ENCODE data around the gene TIMM10B. TPM values are rescaled to one million over a fixed set of nuclear protein-coding genes. Genes with fewer than 3 reads are reported as not detected.
A peak's percentile ranks its signal among the peaks of the same experiment; 100 is the strongest.

TIMM10B gene
- total RNA-seq, 1 donor, result 49.7 TPM

GRCh38 chr11:6455070-6455469, 26.2 kb upstream of the TIMM10B start:
- no peak overlapping the region for H3K4me3 ChIP-seq (ENCODE audit: low read depth, low read length)
- TF ChIP-seq CTCF (IDR thresholded peaks at IDR 0.05; ENCODE audit: insufficient read depth, low read depth, low read length), result no peak
- no peak for DNase-seq (ENCODE audit: low read depth)

- no peak for DNase-seq (ENCODE audit: low read depth)
Measured at GRCh38 chr11:6456361-6457073, 24.8 kb upstream of the TIMM10B start.

GRCh38 chr11:6457581-6458320, 23.6 kb upstream of the TIMM10B start:
- TF ChIP-seq CTCF (IDR thresholded peaks at IDR 0.05; ENCODE audit: insufficient read depth, low read depth, low read length), result no peak
- no peak for DNase-seq (ENCODE audit: low read depth)
- H3K4me3 ChIP-seq (ENCODE audit: low read depth, low read length), result no peak overlapping the region

More at GRCh38 chr11:6456361-6457073, 24.8 kb upstream of the TIMM10B start:
- TF ChIP-seq CTCF (IDR thresholded peaks at IDR 0.05; ENCODE audit: insufficient read depth, low read depth, low read length), result no peak
- no peak overlapping the region for H3K4me3 ChIP-seq (ENCODE audit: low read depth, low read length)

- TF ChIP-seq CTCF (IDR thresholded peaks at IDR 0.05; ENCODE audit: insufficient read depth, low read depth, low read length), result no peak
- H3K4me3 ChIP-seq (ENCODE audit: low read depth, low read length), result no peak overlapping the region
- DNase-seq (ENCODE audit: low read depth), result no peak
Measured at GRCh38 chr11:6458352-6459098, 22.8 kb upstream of the TIMM10B start.

- no peak overlapping the region for H3K4me3 ChIP-seq (ENCODE audit: low read depth, low read length)
- no peak for TF ChIP-seq CTCF (IDR thresholded peaks at IDR 0.05; ENCODE audit: insufficient read depth, low read depth, low read length)
- DNase-seq (ENCODE audit: low read depth), result no peak
Measured at GRCh38 chr11:6459099-6459450, 22.2 kb upstream of the TIMM10B start.

- TF ChIP-seq CTCF (IDR thresholded peaks at IDR 0.05; ENCODE audit: insufficient read depth, low read depth, low read length), result no peak
- no peak overlapping the region for H3K4me3 ChIP-seq (ENCODE audit: low read depth, low read length)
- DNase-seq (ENCODE audit: low read depth), result peak; percentile 92
Measured at GRCh38 chr11:6468712-6469495, 12.4 kb upstream of the TIMM10B start.
